Fibroblast of skin of right quadriceps (primary cell): Measurements from ENCODE around the gene FLT4.

Experiments
- DNase-seq: peaks from one replicate; pipeline ENCODE4 v3.0.0-alpha.2; 2013

The FLT4 gene

DNA sequence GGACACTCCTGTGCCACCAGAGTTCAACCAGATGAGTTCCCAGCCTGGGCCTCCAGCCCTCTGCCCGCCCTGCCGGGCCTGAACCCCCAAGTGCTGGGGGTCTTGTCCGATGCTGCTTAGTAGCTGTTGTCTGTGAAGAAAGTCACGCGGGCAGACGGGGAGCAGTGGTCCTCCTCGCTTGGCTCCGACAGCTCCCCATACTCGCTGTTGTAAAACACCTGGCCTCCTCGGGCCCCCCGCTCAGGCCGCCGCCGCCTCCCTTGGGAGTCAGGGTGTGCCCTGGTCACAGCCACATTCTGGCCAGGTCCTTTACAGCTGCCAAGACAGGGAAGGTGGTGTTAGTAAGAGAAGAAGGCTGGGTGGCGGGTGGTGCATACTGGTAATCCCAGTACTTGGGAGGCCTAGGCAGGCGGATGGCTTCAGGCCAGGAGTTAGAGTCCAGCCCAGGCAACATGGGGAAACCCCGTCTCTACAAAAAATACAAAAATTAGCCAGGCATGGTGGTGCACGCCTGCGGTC, 46.3 kb downstream of the FLT4 start:
- DNase-seq: no peak

- no peak for DNase-seq
Measured at GRCh38 chr5:180602481-180603075, 46.8 kb downstream of the FLT4 start.

DNA sequence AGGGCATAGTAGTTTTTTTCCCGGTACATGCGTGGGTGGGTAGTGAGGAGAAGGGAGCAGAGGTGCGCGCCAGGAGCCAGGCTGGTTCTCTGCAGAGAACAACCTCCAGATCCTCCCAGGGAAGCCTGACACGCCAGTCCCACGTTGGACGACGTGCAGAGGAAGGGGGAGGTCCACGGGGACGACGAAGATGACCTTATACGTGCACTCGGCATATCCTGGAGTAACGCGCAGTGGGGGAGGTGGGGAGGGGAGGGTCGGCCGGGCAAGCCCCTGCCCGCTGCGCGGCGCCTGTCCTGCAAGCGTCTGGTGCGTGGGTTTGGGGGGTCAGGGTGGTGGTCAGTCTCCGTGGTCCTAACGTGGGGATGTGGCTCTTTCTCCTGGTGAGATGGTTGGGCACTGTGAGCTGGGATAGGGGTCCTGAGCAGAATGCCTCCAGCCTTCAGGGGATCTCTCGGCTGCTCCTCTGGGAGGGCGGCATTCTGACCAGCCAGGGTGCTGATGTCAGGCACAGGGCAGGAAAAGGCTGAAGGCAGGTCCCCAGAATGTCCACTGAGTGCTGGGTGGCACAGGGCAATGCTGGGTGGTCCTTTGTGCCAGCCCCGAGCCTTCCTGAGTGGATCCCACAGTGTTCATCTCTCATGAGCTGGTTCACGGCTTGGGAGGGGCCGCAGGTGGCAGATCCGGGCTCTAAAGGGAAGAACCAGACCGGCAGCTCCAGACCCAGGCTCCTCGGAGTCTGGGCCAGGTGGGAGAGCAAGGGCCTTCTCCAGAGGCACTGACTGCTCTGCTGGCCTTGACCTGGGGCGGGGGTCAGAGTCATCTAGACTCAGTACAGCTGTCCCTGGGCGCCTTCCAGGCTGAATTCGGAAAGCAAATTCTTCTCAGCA, 47.6 kb downstream of the FLT4 start:
- no peak for DNase-seq

DNA sequence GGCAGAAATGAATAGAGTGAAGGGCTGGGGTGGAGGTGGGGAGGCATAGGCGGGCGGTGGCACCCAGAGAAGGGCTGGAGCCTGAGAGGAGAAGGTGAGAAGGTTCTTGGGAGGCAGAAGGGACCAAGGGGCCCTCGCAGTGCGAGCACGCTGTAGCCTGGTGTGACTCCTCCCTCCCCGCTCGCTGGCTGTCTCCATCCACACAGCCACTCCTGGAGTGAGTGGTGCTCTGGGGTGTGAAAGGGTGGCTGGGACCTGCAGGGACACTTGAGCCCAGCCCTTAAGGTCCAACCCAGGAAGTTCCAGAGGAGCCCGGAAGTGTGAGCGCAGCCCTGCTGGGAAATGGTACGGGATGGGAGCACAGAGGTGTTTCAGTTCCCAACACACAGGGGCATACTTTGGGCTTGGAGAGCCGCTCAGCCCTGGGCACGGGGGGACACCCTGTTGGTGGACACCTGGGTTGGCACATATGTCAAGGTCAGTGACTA, 48.8 kb downstream of the FLT4 start:
- no peak for DNase-seq

DNA sequence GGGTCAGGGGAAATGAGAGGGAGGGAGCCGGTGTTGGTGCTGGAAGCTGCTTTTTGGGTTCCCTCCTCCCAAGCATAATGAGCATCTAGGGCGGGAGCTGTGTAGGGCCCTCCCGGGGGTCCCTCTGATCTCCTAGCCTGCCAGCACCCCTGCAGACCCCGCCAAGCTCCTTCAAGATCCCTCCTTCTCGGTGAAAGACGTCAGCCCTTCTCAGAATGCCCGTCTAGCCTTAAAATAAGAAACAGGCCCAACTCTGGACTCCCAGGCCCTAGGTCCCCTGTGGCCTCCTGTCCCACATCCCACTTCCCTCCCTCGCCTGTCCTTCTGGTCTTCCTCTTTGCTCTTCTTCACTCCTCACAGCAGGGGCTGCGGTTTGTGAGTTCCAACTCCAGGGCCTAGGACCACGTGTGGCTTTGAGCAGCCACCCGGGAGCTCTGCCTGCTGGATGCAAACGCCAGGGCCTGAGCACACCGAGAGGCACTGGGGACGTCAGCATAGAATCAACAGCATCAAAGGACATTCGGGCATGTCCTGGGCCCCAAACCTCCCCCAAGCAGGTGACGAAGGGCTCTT, 49.3 kb downstream of the FLT4 start:
- DNase-seq: no peak

- DNase-seq: no peak
Measured at GRCh38 chr5:180599590-180599914, 49.8 kb downstream of the FLT4 start.

GRCh38 chr5:180598797-180599589, 50.4 kb downstream of the FLT4 start:
- no peak for DNase-seq

GRCh38 chr5:180598316-180598701, 51.1 kb downstream of the FLT4 start:
- no peak for DNase-seq

- no peak for DNase-seq
Measured at GRCh38 chr5:180596668-180597231, 52.6 kb downstream of the FLT4 start.

- DNase-seq: no peak
Measured at GRCh38 chr5:180596115-180596667, 53.2 kb downstream of the FLT4 start.

- no peak for DNase-seq
Measured at GRCh38 chr5:180595381-180596114, 53.9 kb downstream of the FLT4 start.

- DNase-seq: no peak
Measured at GRCh38 chr5:180595046-180595379, 54.4 kb downstream of the FLT4 start.

- no peak for DNase-seq
Measured at GRCh38 chr5:180594311-180595045, 54.9 kb downstream of the FLT4 start.

DNA sequence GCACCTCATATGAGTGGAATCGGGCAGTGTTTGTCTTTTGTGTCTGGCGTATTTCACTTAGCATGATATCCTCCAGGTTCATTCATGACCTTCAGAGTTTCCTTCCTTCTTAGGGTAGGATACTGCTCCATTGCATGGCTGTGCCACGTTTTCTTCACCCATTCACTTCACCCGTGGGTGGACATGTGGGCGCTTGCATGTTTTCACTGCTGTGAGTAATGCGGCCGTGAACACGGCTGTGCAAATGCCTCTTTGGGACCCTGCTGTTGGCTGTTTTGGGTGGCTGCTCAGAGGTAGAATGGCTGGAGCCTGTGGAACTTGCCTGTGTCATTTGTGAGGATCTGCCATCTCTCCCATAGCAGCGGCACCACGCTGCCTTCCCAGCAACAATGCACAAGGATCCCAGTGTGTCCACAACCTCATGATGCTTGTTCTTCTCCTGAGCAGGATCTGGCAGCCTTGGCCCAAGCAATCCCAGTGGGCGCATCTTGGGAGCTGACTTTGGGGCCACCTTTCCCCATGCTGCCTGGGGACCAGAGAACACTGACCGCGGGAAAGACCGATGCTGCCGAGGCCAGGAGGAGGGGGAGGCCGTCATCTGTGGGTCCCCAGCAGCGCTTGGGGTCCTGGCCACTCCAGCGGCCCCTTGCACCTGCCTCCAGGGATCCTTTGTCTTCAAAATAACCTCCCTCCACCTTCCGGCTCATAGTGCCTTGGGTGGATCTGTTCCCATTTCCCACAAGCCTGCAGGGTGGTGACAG, 55.8 kb downstream of the FLT4 start:
- DNase-seq: no peak

GRCh38 chr5:180592176-180592575, 57.2 kb downstream of the FLT4 start:
- no peak for DNase-seq

- no peak for DNase-seq
Measured at GRCh38 chr5:180591311-180591887, 58.0 kb downstream of the FLT4 start, which contains the start of gene SCGB3A1. SCGB3A1 (minus strand) TSS chr5:180591499; CDS start chr5:180591462, 37 bp downstream.

DNA sequence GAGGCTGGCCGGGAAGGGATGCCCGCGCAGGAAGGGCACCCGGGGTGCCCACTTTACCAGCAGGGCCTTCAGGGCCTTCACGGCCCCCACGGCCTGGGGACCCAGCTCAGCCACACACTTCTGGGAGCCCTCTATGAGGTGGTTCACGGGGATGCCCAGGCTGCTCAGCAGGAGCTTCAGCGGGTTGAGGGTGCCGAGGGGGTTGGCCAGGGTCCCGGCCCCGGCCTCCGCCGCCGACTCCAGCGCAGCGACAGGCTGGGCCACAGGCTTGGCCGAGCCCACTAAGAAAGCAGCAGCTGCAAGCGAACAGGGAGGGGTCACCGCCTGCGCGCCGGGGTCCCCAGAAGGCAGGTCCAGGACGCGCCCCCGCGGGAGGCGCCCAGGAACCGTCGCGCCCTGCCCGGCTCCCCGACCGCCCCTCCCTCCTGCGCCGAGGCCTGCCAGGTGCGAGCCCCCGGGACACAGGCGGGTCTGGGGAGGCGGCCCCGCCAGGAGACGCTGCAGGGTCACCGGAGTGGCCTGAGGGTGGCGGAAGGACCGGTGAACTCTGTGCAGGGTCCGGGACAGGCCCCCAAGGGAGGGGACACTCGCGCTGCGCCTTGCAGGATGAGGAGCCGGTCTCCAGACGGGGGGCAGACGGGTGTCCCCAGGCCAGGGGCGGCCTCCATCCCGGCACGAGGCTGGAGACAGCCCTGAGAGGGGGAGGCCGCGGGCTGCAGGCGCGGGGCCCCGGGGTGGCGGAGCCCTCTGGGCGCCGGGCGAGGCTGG, 58.7 kb downstream of the FLT4 start:
- DNase-seq: no peak

DNA sequence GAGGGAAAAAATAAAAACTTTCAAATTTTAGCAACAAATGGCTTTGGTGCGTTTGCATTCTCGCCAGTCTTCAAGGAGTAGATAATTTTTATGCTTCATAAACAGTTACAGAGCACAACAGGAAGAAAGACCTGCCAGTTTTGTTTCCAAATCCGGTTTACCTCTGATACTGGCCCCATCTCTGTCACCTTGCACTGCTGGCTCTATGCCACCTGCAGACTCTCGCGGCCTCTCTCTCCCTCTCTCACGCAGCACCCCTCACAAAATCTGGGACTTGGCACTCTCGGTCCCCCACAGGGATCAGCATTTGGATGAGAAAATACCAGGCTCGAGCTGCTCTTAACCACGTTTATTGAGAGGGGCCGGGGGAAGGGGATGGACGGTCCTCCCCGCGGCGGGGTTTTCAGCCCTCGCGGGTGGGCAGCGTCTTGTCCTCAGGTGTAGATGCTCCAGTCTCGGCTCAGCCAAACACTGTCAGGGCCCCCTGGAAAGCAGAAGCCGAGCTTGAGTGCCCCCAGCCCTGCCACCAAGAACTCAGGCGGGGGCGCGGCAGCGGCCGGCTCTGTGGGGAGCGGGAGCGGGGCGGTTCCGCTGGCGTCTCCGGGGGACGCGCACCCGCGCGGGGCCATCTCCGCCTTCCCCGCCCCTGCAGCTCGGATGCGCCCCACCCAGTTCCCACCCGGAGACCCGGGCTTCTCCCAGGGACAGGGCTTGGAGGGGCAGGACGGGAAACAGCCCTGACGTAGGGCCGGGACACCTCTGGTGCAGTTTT, 59.4 kb downstream of the FLT4 start:
- no peak for DNase-seq
